Measurements from ENCODE around the gene KCNQ4.

The KCNQ4 gene

GRCh38 chr1:40754201-40754600, 29.4 kb upstream of the KCNQ4 start:
- in situ Hi-C loops (cut with HindIII; ENCODE audit: low sequenced_read_pairs) = no loop called here

GRCh38 chr1:40755067-40755466, 28.5 kb upstream of the KCNQ4 start:
- in situ Hi-C loops (cut with HindIII; ENCODE audit: low sequenced_read_pairs) = no loop called here

DNA sequence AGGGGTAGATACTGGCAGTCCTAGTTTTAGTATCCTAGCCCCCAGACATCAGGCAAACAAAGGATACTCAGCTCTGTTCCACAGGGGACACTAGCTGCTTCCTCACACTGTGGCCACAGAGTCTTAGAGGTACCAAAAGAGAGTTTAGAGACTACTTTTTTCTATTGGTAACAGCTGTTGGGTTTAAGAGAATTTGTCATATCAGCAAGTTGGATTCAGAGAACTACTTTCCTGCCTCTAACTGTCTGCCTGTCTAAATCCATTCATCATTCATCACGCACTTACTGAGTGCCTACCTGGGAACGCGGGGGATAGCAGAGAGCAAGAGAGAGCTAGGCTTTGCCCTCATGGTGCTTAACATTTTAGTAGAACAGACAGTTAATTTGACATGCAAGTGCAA, 27.1 kb upstream of the KCNQ4 start:
- in situ Hi-C loops (cut with HindIII; ENCODE audit: low sequenced_read_pairs) = no loop called here

DNA sequence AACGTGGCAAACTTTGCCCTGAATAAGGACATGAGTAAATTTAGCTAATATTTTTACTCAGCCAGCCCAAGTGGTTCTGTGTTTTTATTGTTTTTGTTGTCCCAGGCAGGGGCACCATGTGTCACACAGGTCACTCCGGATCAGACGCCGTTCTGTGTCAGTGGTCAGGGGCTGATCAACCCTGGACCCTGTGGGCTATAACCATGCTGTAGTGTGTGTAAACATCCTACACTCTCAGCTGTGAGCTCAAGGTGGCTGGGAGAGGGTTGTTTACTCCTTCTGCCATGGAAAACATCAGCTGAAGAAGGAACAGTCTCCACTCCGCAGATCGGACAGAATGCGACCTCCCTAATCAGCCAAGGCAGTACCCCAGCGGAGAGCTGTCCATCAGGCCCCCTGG, 26.5 kb upstream of the KCNQ4 start:
- in situ Hi-C loops (cut with HindIII; ENCODE audit: low sequenced_read_pairs) = no loop called here

- in situ Hi-C loops (cut with HindIII; ENCODE audit: low sequenced_read_pairs) = no loop called here
Observed at GRCh38 chr1:40758004-40758403, 25.6 kb upstream of the KCNQ4 start.

GRCh38 chr1:40758578-40759343, 24.8 kb upstream of the KCNQ4 start:
- in situ Hi-C loops (cut with HindIII; ENCODE audit: low sequenced_read_pairs) = no loop called here

- in situ Hi-C loops (cut with HindIII; ENCODE audit: low sequenced_read_pairs) = no loop called here
Observed at GRCh38 chr1:40760984-40761383, 22.6 kb upstream of the KCNQ4 start.

GRCh38 chr1:40762144-40762923, 21.3 kb upstream of the KCNQ4 start:
- in situ Hi-C loops (cut with HindIII; ENCODE audit: low sequenced_read_pairs) = no loop called here

GRCh38 chr1:40763742-40764532, 19.6 kb upstream of the KCNQ4 start:
- in situ Hi-C loops (cut with HindIII; ENCODE audit: low sequenced_read_pairs) = no loop called here

DNA sequence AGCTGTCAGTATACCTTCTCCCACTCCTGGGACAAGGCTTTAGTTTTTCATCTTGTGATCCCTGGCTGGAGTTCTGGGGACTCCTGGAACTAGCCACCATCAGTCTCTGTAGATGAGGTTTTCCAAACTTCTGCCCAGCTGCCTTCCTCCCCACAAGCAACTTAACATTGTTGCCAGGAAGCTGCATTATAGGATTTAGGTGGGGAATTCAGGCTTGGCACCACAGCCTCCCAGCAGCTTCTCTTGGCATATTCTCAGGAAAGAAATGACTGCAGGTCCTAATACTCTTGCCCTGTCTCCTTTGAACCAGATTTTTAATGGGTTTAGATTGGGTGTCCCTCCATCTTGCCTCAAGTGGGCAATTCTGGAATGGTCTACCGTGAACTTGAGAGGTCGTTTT, 18.6 kb upstream of the KCNQ4 start:
- in situ Hi-C loops (cut with HindIII; ENCODE audit: low sequenced_read_pairs) = no loop called here

- in situ Hi-C loops (cut with HindIII; ENCODE audit: low sequenced_read_pairs) = no loop called here
Observed at GRCh38 chr1:40766017-40766416, 17.6 kb upstream of the KCNQ4 start.

GRCh38 chr1:40766560-40766959, 17.0 kb upstream of the KCNQ4 start:
- in situ Hi-C loops (cut with HindIII; ENCODE audit: low sequenced_read_pairs) = no loop called here

- in situ Hi-C loops (cut with HindIII; ENCODE audit: low sequenced_read_pairs) = no loop called here
Observed at GRCh38 chr1:40768146-40768990, 15.2 kb upstream of the KCNQ4 start.

GRCh38 chr1:40769815-40770214, 13.8 kb upstream of the KCNQ4 start:
- in situ Hi-C loops (cut with HindIII; ENCODE audit: low sequenced_read_pairs) = no loop called here

GRCh38 chr1:40770296-40771070, 13.1 kb upstream of the KCNQ4 start:
- in situ Hi-C loops (cut with HindIII; ENCODE audit: low sequenced_read_pairs) = no loop called here

GRCh38 chr1:40772146-40772955, 11.2 kb upstream of the KCNQ4 start:
- in situ Hi-C loops (cut with HindIII; ENCODE audit: low sequenced_read_pairs) = no loop called here

DNA sequence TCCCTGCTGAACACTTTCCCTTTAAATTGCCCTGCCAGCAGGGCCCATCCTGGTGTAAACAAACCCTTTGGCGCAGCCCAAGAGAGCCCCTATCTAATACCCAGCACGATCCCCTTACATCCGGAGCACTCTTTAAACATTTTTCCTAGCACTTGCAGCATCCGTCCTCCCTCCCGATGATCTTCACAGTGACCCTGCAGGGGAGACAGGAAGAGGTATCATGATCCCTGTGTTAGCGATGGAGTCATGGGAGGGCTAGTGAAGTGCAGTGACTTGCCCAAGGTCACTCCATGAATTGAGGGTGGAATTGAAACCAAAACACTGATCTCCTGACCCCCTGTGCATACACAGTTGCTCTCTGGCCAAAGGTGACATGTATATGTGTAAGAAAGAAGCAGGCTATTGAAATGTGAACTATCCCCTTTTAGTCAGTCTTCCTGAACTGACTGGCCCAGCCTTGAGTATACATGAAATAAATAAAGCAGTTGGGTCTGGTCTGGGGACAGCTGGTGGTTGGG, 9.8 kb upstream of the KCNQ4 start:
- in situ Hi-C loops (cut with HindIII; ENCODE audit: low sequenced_read_pairs) = no loop called here

DNA sequence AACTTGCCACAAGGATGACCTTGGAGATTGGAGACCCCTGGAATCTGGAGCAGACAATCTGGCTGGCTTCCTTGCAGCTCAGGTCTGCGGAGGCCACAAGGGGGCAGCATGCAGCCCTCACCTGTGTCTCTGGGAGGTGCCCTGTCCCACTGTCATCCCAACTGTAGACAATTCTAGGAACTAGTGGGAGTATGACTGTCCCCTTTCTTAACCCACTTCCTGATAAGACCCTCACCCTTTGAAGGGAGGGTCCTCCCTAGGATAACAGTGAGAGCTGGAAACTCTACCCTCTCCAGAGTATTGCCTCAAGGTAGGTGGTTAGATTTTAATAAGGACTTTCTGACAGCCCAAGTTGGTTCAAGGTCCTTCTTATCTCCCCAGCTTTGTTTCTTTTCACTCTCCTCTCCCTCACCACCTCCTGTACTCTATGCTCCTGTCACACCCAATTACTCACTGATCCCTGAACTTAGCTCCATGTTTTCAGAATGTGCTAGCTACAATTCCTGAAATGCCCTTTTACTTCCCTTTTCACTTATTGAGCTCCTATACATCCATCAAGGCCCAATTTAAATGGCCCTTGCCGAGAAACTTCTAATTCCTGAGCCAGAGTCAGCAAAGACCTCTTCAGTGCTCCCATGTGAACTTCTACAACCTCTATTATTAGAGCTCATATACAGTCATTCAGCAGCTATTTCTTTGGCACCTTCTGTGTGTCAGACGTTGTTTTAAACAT, 9.2 kb upstream of the KCNQ4 start:
- in situ Hi-C loops (cut with HindIII; ENCODE audit: low sequenced_read_pairs) = no loop called here

All from endothelial cell of hepatic sinusoid (primary cell).